NB4 (cell line): ENCODE measurements around the gene CAB39.

Experiments
- POLR2A ChIP-seq: IDR thresholded peaks from 2 replicates; pipeline ENCODE4 v1.6.1; 2011; ENCODE audit warnings: mild to moderate bottlenecking; ENCODE audit not compliant: insufficient read length; ENCODE audit errors: extremely low read depth
- TF ChIP-seq, protein P1 (sequence below): IDR thresholded peaks from 2 replicates; pipeline ENCODE4 v1.6.1; 2011; ENCODE audit warnings: low read depth, low read length
- TF ChIP-seq, protein P2 (sequence below): IDR thresholded peaks from one replicate; pipeline ENCODE4 v1.5.1; 2012; ENCODE audit warnings: low read depth, low read length

DNA sequence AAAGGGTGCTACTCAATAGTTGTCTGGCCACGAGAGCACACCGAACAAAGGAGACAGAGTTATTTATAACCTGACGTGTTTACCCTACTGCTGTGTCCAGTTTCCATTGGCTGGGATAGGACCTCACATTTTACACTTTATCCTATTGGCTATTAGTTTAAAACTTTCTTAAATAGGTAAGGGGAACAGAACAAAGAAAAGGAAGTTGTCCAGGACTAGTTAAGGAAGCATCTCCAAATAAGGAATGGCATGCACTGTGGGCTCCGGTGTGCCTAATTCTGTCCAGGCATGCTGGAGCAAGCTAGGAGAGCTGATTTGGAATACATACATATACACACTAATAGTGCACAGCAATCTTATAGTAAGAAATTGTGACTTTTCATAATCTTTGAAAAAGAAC, 72.2 kb downstream of the CAB39 start:
- TF ChIP-seq, protein P1, sequence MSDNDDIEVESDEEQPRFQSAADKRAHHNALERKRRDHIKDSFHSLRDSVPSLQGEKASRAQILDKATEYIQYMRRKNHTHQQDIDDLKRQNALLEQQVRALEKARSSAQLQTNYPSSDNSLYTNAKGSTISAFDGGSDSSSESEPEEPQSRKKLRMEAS, result no peak
- no peak for TF ChIP-seq POLR2A
- TF ChIP-seq, protein P2, sequence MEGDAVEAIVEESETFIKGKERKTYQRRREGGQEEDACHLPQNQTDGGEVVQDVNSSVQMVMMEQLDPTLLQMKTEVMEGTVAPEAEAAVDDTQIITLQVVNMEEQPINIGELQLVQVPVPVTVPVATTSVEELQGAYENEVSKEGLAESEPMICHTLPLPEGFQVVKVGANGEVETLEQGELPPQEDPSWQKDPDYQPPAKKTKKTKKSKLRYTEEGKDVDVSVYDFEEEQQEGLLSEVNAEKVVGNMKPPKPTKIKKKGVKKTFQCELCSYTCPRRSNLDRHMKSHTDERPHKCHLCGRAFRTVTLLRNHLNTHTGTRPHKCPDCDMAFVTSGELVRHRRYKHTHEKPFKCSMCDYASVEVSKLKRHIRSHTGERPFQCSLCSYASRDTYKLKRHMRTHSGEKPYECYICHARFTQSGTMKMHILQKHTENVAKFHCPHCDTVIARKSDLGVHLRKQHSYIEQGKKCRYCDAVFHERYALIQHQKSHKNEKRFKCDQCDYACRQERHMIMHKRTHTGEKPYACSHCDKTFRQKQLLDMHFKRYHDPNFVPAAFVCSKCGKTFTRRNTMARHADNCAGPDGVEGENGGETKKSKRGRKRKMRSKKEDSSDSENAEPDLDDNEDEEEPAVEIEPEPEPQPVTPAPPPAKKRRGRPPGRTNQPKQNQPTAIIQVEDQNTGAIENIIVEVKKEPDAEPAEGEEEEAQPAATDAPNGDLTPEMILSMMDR, result no peak
